HG03103 (cell line): ENCODE measurements around the gene NELL1.

Experiments used
- ATAC-seq: cut with Tn5 transposase; IDR thresholded peaks from one replicate; pipeline ENCODE4 v1.9.1; 2021; ENCODE audit warnings: low read depth; ENCODE audit not compliant: unreplicated experiment

Gene NELL1

GRCh38 chr11:20661850-20662249 is 7.5 kb upstream of the NELL1 start:
- ATAC-seq, result no peak

- ATAC-seq, result no peak
These were observed 1.1 kb upstream of the NELL1 start for GRCh38 chr11:20668131-20668809.

GRCh38 chr11:20669820-20670684 is 666 bp downstream of the NELL1 start:
- ATAC-seq, result no peak

- no peak for ATAC-seq
These were observed 1.6 kb downstream of the NELL1 start for GRCh38 chr11:20670932-20671403.

DNA sequence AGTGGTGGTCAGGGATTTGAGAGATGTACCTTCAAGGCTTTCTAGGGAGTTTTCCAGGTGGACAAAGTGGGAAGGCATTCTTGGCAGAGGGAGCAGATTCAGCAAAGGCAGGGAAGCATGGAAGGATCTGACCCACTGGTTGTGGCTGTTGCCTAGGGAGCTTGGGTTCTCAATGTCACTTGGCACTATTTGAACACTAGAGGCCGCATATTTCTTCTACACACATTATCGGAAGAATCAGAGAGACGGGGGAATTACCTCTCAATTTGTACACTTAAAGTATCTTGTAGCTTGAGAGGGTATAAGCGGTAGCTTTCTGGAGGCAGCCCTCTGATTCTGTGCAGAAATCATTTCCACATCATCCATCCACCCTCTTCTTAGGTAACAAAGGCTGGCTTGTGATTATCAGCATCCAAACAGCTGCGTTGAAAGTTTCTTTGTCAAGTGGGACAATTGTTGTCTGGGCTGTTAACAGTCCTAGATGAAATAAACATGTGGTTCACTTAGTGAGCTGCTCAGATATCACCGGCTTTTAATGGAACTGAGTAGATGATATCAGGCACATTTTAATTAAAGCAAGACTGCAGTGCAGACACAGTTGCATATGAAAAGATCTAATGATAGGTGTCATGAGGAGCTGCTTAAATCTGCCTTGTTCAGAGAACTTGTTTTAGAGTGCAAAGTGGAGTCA is 2.6 kb downstream of the NELL1 start:
- no peak for ATAC-seq

- ATAC-seq, result no peak
These were observed 3.2 kb downstream of the NELL1 start for GRCh38 chr11:20672575-20672974.

GRCh38 chr11:20676658-20677057 is 7.3 kb downstream of the NELL1 start:
- ATAC-seq, result no peak

DNA sequence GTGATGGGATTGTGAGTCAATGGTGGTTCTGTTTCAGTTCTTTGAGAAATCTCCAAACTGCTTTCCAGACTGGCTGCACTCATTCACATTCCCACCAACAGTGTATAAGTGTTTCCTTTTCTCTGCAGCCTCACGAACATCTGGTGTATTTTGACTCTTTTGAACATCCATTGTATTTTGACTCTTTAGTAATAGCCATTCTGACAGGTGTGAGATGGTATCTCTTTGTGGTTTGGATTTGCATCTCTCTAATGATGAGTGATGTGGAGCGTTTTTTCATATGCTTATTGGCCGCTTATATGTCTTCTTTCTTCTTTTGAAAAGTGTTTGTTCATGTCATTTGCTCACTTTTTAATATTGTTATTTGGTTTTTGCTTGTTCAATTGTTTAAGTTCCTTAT is 19.4 kb downstream of the NELL1 start:
- no peak for ATAC-seq

- ATAC-seq, result no peak
These were observed 38.5 kb downstream of the NELL1 start for GRCh38 chr11:20707876-20708275.

DNA sequence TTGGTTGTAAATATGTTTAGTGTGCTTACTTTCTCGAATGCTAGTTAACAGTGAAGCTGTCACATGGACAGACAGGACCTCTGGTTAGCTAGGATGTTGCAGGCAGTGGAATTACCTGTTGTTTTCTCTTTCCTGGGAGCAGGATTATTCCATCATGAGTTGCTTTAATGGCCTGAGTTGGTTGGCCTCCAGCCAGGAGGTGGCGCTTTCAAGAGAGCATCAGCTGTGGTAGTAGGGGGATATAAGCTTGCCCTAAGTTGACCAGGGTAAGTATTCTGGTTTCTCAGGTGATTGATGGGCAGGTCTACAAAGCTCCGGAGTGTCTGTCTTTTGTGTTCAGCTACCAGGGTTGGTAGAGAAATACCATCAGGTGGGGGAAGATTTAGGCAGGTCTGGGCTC is 43.5 kb downstream of the NELL1 start:
- no peak for ATAC-seq

DNA sequence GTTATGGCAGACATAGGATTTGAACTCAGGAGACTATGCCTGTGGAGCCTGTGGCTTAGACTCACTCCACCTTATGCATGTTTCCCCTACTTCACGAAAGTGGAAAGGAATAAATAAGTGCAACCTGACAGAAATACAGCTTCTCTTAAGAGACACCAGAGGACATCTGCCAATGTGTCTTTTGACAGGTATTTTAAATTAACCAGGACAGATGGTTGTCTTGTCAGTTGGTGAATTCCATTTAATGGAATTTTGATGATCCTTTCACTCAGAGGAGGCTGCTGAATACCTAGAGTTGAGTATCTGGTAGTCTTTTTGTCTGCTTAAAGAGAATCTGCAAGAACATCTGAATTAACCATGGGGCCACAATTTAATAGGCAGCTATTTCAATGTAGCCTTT is 46.1 kb downstream of the NELL1 start:
- ATAC-seq, result no peak

GRCh38 chr11:20715931-20716330 is 46.5 kb downstream of the NELL1 start:
- ATAC-seq, result no peak

DNA sequence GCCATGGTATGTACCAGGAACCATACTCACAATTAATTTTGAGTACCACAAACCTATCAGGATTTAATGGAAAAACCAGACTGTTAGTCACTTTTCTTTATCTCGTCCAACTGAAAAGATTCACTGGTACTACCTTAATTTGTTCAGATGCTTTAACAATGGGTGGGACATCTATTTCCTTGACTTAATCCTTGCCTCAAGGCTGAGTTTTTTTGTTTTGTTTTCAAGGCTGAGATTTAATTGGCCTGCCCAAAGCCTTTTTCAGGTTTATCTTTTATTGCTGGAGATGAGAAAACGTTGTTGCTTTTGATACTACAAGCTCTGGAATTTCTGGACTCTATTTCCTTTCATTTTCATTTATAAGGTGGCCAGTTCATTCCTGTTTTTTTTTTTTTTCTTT is 50.4 kb downstream of the NELL1 start:
- no peak for ATAC-seq

DNA sequence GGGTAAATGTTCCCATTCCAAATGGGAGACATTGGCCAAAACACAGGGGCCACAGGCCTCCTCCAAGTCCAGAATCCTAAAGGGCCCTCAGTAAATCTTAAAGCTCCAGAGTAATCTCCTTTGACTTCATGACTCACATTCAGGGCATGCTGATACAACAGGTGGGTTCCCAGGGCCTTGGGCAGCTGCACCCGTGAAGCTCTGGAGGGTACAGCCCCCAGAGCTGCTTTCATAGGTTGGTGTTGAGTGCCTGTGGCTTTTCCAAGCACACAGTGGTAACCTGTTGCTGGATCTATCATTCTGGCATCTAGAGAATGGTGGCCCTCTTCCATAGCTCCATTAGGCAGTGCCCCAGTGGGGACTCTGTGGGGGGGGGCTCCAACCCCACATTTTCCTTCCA is 54.0 kb downstream of the NELL1 start:
- no peak for ATAC-seq

GRCh38 chr11:20729597-20730105 is 60.3 kb downstream of the NELL1 start:
- ATAC-seq, result no peak

- no peak for ATAC-seq
These were observed 62.4 kb downstream of the NELL1 start for GRCh38 chr11:20731676-20732215.

DNA sequence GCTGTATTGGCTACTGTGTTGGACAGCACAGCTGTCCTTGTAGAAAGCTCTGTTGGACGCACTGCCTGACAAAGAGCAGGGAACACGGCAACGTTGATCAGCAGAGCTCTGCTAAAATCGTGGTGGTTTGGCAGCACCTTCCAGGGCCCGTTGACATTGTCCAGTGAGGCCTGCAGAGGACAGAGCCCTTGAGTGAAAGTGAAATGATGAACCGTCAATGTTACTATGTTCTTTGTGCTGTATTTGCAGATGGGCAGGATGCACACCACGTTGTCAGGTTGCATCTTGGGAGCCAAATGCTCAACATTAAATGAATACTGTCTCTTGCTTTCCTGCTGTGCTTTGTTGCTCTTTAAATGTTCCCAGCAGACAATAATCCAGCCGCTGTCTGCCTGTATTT is 69.7 kb downstream of the NELL1 start:
- ATAC-seq, result no peak

DNA sequence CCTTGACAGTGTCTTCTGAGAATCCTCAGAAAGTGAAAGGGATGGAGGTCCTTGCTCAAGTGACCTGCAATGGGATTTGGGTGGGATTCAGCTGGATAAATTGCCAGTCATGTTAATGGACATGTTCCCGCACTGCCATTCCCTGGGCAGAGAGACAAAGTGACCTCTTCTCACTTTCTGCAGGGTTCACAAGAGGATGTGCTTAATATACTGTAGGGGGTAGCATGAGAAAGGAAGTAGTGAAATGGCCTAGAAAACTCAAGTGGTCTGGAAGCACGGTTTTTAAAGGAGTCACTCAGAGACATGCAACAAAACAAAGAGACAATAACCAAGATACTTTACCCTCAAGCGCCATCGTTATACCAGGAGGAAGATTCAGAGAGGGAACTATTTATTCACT is 70.2 kb downstream of the NELL1 start:
- ATAC-seq, result no peak

DNA sequence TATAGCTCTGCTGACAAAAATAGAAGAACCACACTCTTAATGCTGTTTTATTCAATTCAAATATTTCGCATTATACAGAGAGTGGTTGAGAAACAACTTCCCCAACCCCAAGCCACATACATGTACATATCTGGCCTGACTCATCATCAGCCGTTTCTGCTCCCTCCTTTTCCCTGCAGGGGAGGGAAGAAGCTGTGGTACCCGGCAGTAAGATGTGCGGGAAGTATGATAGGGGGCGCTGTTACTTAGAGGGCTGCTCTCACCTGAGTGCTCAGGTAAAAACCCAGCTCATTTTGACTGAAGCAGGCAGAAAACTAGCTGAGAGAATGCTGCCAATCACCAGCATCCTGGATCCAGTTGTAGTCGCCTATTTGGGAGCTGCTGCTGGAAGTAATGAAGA is 85.5 kb downstream of the NELL1 start:
- ATAC-seq, result no peak

DNA sequence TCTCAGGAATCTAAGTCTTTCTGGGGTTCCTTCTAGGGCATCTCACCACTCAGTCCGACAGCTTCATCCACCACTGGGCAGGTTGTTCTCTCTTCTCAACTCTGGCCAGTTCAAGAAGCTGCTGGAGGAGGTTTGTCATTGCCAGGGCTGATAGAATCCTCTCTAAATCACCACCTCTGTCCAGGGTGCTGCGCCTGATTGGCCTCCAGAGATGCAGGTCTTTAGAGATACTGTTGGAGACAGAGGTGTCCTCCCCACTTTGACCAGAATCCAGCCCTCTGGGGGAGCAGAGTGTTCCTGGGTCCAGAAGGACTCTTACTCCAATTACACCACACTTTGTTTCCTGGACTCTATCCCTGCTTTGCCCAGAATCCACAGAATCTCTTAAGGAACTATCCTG is 90.2 kb downstream of the NELL1 start:
- ATAC-seq, result no peak

DNA sequence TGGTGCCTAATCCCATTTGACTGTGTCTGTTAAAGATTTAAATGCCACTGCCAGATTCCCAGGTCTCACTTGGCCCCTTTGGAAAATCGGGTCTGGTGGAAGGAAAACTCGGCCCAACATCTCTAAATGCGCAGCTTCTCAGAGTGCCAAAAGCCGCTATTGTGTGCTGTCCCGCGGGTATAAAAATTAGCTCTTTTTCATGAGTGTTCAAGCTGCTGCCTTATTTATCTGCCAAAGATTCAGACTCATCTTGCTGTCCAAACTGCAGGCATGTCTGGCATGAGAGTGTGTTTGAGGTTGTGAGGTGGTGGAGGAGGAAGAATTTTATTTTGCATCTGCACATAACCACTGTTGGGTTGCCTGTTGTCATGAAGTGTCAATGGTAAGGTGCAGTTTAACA is 91.4 kb downstream of the NELL1 start:
- no peak for ATAC-seq
